ENCODE data around the gene TMEM9.

Gene TMEM9

DNA sequence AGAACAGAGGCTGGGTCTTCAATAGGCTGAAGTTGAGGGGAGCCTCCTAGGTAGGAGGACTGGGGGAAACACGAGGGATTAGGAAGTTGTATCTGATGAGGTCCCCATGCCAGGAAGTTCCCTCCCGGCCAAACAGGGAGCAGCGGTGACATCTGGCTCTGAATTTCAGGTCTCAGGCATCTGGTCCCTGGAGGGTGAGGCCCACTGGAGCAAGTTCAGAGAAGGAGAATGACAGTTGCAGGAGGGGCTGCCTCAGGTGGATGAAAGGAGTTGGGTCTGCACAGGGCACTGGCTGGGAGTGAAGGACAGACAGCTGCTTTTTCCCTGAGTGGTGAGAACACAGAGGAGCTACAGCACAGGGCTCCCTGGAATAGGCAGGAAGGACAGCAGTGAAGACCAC lies 9.1 kb downstream of the TMEM9 start:
- no peak for DNase-seq (ENCODE audit: low read depth in 2 of 2)

DNA sequence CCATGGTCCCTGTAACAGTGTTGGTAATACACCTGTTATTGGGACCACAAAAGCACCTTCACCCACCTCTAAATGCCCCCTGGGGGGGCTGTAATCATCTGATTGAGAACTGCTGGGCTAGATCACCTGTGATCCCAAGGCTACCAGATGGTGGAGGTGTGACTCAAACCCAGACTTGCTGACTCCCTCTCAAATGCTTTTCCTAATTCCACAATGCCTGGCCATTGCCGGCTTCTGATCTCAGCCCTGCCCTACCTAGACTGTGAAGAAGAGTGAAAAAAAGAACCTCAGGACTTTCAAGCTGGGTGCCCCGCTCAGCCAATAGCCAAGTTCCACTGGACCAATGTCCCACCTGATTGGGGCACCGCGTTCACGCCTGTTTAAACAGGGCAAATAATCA lies 9.6 kb downstream of the TMEM9 start:
- no peak for DNase-seq (ENCODE audit: low read depth in 2 of 2)

DNA sequence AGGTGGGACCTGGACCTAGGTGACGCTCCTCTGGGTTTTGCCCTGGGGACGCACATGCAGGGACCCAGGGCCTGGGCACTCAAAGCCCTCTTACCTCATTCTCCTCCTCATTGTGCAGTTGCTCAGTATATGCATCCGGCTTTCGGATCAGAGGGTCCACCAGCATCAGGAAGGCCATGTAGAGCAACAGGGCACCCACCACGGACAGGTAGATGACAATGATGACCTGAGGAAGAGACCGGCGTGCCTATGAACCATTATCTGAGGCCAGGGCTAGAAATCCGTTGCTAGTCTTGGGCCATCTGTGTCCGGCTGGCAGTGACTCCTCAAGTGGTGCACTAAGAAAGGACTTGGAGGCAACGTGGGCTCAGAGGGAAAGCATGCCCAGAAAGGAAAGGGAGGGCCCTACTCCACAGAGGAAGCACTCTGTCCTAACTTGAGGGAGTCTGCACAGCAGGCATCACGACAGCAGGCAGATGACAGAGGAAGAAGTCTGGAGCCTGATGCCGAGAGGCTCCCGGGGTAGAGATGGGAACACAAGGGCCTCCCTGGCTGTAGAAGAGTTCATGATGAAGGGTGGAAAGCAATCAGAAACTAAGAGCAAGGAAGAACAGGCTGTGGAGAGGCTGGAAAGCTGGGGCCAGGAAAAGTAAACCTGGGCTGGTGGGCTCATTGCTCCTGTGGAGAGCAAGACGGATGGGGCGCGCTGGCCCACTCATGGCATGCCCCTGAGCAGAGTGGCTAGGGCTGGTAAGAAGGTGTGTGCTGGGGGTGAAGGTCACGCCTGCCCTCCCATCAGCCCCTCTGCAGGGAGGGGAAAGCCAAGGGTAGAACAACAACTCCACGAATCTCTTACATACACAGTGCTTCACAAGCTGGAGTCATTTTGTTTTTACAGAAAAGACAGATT lies 10.3 kb downstream of the TMEM9 start:
- no peak for DNase-seq (ENCODE audit: low read depth in 2 of 2)

DNA sequence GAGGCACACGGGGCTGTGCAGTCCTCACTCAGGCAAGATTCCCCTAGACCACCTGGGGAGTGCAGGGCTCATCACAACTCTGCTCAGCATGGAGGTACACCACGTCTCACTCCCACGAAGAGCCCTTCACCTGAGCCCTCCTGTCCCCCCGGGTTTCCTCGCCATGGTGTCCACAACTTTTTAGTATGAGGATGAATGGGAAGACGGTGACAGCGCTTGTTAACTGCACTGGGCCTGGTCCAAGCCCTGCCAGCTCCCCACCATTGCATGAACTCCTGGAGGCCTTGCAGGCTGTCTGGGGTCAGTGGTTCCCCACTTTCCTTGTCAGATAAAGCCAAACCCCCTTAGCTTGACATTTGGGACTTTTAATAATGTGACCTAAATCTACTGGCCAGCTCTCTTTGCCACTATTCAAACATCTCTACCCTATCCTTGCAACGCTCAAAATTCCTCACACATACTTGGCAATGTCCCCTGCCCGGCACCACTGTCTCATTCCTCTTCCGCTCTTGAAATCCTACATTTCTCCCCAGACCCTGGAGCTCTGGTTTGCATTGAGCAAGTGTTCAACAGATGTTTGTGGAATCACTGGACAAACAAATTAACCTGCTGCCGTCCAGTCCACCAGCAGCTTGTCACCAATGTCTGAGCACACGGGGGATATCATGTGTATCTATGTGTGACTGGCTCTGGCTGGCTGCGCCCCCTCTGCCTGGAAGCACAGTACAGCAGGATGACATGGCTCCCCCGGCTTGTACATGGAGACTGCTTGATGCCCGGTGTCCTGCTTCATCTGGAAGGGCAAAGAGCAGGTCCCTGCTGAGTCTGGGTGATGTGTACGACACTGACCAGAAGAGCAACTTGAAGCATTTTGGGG lies 11.2 kb downstream of the TMEM9 start:
- no peak for DNase-seq (ENCODE audit: low read depth in 2 of 2)

DNA sequence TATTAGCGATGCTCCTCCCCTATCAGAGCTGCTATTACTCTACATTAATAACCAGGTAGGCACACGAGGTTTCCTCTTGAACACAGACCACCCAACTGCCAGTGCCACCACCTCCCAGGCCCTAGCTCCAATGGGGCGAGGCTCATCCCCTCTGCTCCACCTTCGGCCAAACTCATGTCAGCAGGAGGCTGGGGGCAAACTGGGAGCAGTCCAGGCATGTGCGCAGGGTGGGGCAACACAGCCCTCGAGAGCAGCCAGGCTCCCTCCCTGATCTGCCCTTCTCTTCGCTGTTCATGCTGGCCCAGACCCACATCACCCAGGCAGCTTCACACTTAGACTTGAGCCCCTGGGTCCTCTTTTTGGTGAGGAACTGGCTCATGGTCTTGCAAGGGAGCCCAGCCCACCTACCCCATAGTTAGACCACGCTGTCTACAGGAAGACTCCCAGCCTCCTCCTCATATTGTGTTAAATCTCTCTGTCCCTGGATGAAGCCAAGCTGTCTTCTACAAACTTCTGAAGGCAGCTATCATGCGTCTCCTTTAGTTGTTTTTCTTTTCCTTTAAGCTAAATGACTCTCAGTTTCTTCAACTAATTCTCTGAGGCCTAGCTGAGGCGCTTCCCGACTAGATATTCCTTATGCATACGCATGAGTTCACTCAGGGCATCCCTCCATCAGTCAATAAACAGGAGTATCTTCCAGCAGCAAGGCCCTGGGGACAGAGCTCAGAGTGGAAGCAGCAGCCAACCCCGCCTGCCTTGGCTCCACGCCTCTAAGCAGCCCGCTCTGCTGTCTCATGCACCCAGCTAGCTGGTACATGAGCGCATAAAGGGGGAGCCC lies 12.0 kb downstream of the TMEM9 start:
- DNase-seq (ENCODE audit: low read depth in 2 of 2), result no peak

DNA sequence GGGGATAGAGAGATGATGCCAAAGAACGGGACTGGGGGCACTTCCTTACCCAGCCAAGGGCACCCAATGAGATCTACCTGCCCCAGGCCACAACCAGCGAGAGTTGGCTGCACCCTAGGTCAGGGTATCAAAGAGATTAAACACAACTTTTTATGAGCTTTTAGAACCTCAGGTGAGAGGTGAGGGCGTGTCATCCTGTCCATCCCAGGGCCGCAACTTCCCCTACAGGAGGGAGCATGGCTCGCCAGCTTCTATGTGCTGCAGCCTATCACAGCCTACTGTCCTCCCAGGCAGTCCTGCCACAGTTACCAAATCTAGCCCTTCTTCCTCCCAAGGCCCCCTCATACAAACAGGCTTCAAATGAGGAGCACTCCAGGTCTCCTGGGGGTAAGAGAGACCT lies 12.9 kb downstream of the TMEM9 start:
- DNase-seq (ENCODE audit: low read depth in 2 of 2), result no peak

DNA sequence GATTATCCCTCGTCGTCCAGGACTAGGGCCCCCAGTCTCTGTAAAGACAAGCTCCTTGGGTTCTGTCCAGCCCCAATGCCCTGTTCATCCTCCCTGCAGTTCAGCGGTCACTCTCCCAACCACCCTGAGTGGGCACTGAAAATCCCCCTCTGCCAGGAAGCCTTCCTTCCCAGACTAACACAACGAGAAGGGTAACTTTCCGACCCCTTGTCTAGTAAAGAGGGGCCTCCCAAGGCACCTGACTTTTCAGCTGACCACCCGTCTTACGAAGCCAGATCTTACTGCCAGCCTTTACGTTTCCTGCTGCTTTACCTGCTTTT lies 13.4 kb downstream of the TMEM9 start:
- no peak for DNase-seq (ENCODE audit: low read depth in 2 of 2)

DNA sequence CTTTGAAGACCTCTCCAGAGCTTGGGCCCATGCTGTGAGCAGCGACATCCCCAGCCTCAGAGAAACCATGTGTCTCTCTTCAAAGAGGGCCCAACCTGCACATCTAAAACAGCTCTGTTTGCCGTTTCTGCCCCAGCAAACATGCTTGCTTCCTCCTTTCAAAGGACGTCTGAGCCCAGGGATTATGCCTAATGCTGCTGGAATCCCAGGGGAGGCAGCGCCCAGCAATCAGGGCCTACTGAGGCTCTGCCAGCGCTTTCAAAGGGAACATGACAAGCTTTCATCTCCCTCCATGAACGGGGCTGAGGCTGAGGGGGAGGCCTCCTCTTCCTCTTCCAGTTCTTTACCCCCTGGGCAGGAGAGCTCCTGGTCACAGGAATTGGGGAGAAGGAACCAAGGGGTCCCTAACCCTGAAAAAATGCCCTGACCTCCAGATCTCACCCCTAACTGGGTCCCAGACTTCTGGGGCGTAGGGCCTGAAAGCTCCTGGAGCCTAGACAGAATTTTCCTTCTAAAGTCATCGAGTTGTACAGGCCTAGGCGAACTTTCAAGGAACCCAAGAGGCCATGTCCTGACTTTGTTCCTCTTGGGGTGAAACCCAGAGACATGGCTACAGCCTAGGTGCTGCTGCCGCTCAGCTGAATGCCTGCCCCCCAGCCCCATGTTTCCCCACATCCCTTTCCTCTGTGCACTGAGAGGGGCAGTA lies 13.9 kb downstream of the TMEM9 start:
- no peak for DNase-seq (ENCODE audit: low read depth in 2 of 2)

DNA sequence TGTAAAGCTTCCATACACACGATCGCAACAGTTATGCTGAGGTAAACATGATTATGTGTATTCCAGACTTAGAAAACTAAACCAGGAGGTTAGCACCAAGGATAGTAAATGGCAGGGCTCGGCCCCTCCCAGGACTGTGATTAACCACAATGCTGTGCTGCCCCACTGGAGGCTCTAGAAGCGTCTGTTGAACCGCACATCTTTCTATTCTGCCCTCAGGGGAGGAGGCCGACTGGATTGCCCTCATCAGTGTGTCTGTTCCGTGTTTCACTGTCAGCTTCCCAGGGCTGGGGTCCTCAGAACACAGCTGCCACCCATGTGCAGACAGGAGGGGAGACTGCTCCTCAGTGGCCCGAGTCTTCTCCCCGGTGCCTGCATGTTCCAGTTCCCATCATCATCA lies 14.5 kb downstream of the TMEM9 start:
- no peak for DNase-seq (ENCODE audit: low read depth in 2 of 2)

DNA sequence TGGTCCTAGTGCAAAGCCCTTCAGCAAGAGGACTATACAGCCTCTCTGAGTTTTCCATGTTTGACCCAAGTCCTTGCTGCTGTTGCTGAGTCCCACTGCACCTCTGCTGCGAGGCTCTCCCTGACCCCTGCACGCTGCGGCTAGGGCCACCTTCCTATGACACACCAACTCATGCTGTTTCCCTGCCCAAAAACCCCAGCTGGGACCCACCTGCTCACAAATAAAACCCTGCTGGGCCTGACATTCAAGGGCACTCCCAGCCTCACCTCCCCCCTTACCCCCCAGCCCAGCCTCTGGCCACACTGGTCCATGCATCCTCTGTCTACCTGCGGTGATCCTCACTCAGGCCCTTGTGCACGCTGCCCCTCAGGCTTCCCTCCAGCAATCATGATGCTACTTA lies 15.0 kb downstream of the TMEM9 start:
- DNase-seq (ENCODE audit: low read depth in 2 of 2), result no peak

DNA sequence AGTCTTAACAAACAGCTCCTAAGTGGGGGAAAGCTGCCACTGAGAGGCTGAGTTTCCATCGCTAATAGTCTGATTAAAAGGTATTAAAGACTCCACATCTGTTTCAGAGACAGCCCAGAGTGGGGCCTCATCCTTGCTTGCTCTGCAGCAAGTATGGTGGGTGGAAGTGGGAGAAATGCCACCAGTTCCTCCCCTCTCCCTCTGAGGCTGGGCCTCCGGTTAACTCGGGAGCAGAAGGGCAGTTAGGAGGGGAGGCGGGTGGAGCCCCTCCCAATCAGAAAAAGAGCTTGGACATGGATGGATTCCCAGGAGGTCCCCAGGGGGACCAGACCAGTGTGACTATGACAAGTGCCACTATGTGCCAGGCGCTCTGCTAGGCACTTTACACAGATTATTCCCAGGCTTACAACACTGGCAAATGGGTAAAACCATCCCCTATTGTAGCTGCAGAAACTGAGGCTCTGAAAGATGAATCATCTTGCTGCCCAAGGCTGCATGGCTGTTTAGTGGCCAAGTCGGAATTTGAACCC lies 15.9 kb downstream of the TMEM9 start:
- DNase-seq (ENCODE audit: low read depth in 2 of 2), result no peak

DNA sequence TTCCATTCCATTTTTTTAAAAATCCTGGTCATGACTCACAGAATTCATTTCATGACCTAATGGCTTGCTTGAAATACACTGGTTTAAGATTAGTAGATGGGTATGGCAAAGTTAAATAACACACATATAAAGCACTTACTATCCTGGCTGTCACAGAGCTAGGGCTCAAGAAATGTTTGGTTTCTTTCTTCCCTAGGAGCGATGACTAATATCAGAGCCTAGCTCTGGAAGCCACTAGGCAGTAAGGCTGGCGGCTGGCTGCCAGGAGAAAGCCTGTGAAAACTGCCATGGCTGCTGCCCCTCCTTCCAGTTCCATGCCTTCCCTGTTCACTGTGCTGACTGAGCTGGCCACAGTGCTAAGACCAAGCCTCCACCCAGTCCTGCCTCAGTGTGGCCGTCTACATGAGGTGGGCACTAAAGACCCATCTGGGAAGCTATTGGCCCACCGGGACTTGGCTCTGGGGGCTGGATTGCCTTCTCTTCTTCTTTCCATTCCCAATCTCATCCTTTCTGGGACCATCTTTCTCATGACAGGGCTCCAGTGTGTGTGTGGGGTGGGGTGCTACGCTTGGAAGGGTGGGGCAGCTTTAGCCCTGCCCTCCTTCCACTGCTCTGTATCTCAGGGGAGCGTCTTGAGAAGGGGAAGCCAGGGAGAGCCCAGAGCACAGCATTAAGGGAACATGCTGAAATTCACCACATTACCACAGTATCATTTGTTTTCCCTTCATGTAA lies 16.5 kb downstream of the TMEM9 start:
- DNase-seq (ENCODE audit: low read depth in 2 of 2), result no peak

DNA sequence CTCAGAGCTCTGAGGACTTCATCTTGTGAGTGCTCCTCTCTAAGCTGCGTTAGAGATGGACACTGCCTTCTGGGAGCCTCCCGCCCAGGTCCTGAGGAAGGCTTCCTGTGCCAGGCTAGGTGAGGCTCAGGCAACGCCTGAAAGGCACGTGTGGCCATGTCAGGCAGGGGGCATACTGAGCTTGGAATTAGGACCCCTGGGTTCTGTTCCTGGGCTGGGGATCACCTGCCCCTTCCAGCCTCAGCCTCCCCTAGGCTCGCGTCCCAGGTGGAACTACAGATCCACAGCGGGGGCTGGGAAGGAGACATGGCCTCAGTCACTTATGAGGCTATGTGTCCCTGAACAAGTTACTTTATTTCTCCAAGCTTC lies 17.3 kb downstream of the TMEM9 start:
- no peak for DNase-seq (ENCODE audit: low read depth in 2 of 2)

DNA sequence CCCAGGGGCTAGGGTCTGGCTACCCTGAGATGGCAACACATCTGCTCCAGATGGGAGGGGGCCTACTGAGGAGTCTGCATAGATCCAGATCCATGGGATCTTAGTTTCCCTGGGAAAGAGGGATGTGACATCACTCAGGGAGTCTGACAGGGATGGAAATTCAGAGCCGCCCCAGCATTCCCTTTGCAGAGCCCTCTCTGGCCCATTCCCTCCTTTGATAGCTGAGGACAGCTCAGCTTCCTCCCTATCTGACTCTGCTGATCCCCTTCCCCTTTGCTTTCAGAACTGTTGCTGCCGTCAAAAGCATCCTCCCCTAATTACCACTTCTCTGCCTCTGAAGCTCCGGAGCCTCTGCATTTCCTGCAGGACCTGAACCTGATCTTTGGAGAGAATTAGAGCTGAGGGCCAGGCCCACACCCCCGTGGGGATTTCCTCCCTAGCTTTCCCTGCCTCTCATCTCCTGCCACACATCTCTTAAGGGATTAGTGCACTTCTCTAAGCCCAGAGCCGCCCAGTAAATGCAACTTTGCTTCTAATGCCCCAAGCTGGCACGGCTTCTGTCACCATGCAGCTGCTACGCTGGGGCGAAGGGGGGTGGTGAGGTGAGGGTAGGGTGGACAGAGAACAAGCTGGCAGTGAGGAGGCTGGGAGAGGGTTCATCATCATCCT lies 17.8 kb downstream of the TMEM9 start:
- DNase-seq (ENCODE audit: low read depth in 2 of 2), result no peak

DNA sequence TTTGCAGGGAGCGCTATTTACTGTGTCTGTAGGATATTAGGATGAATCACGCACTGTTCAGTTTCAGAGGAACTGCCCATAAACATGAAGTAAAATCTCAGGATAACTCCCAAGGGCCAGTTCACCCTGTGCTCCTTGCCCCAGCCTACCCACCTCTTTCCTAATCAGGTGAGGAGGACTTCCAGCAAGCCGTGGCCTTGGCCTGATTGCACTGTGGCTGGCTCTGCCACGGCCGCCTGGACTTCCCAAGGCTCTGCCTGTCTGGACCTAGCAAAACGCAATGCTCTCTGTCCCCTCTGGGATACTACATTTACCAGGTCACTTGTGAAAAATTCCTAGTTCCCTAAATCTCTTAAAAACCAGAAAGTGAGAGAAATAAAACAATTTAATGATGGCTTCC lies 19.9 kb downstream of the TMEM9 start:
- no peak for DNase-seq (ENCODE audit: low read depth in 2 of 2)

DNA sequence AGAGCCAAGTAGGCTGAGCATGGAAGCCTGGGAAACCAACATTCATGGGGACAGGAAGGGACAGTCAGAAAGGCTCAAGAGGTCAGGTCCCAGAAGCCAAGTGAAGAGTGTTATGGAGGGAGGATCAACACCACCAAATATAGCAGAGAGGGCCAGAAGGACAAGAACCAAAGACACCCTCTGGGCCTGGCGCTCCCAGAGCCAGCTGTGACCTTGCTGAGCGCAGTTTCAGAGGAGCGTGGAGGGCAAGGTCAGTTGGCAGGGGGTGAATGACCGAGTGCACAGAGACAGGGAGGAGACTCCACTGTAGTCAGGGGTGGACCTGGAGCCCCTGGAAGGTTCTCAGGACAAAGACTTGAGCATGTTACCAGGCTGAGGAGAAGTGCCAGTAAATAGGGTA lies 22.9 kb downstream of the TMEM9 start:
- DNase-seq (ENCODE audit: low read depth in 2 of 2), result no peak

DNA sequence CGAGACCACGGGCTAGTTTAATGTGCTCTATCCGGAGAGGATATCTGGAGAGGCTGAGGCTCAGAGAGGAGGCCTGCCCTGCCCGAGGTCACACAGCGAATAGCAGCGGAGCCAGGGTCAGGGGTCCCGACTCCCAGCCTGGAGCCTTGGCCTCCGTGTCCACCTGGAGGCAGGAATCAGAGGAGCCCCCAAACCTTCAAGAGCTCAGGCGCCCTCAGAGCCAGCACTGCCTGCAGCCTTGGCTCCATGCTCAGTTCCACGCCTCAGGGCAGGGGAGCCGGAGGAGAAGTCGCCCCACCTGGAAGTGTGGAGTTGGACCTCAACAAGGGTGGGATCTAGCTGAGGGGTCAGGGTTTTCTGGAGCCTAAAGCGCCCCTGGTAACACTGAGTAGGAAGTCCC lies 25.3 kb downstream of the TMEM9 start:
- DNase-seq (ENCODE audit: low read depth in 2 of 2), result no peak

DNA sequence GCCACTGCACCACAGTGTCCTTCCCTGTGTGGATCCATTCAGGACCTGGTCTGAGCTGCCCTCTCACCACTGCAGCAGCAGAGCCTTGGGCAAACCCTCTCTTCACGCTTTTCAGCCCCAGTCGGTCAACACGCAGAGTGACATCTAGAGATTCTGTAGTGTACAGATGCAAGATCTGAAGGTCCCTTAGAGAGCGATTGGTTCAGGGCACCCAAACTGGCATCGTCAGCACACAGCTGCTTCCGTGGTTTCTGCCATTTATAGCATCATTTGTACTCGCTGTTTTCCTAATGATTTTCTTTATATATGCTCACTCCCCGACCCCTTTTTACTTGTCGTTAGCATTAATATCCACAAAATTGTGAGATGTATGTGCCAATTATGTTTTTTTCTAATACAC lies 25.8 kb downstream of the TMEM9 start:
- no peak for DNase-seq (ENCODE audit: low read depth in 2 of 2)

DNA sequence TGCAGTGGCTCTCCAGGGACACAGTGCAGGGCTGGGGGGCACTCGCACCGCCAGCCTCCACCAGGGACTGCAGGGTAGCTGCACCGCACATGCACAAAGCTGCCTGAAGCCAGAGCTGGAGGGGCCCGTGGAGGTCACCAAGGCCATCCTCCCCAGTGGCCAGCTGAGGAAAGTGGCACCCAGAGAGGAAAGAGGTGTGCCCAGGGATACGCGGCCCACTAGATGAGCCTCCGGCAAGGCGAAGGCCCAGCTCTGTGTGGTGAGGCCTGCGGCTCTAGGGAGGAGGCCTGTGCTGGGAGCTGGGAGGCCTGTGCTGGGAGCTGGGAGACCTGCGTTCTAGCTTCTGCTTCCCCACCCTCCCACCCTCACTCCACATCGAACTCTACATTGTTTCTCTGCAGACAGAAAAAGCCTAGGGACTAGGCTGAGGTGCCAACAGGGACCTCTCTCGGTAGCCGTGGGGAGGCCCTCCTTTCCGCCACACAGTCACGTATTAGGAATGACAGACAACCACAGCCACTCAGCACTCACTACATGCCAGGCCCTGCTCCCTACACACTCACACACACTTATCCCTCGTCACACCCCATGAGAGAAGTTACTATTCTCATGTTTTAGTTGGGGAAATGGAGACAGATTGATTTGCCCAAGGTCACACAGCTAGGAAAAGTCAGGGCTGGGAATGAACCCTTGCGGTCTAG lies 26.4 kb downstream of the TMEM9 start:
- DNase-seq (ENCODE audit: low read depth in 2 of 2), result no peak
